Measurements from ENCODE around the gene HHIPL1. TPM values are rescaled to one million over a fixed set of nuclear protein-coding genes. Genes with fewer than 3 reads are reported as not detected.

The HHIPL1 gene
- polyA plus RNA-seq, 1 experiment = 1.1 TPM

DNA sequence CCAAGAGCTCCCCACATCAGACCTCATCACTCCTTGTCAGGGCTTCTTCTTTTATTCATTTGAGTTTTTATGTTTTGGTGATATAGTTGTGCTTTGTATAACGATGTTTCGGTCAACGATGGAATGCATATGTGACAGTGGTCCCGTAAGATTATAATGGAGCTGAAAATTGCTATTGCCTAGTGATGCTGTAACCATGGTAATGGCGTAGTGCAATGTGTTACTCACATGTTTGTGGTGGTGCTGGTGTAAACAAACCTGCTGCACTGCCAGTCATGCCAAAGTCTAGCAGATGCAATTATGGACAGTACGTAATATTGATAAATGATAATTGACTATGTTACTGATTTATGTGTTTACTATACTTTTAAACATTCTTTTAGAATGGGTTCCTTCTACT is 55.5 kb downstream of the HHIPL1 start:
- ChIA-PET CTCF (interaction anchor here (1.0 to 2.2 kb wide), 2 partner anchors 13 to 199 kb away, joined by 6 read pairs; no protein-coding TSS in a partner anchor), POLR2A (no interaction called here)
- DNase-seq (ENCODE audit: low read depth, low spot score) = no peak
- H3K27me3 ChIP-seq (ENCODE audit: control insufficient read depth, insufficient read depth, low read length) = peaks cover 14% of the 10 kb centered on the region
- no peak overlapping the region for H3K27ac ChIP-seq (ENCODE audit: low read depth, low read length)
- TF ChIP-seq, protein P1, sequence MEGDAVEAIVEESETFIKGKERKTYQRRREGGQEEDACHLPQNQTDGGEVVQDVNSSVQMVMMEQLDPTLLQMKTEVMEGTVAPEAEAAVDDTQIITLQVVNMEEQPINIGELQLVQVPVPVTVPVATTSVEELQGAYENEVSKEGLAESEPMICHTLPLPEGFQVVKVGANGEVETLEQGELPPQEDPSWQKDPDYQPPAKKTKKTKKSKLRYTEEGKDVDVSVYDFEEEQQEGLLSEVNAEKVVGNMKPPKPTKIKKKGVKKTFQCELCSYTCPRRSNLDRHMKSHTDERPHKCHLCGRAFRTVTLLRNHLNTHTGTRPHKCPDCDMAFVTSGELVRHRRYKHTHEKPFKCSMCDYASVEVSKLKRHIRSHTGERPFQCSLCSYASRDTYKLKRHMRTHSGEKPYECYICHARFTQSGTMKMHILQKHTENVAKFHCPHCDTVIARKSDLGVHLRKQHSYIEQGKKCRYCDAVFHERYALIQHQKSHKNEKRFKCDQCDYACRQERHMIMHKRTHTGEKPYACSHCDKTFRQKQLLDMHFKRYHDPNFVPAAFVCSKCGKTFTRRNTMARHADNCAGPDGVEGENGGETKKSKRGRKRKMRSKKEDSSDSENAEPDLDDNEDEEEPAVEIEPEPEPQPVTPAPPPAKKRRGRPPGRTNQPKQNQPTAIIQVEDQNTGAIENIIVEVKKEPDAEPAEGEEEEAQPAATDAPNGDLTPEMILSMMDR (IDR thresholded peaks at IDR 0.05; ENCODE audit: low read depth, low read length) = no peak
- no peak overlapping the region for H3K4me3 ChIP-seq (ENCODE audit: low read depth, low read length)
- H3K9me3 ChIP-seq (ENCODE audit: control insufficient read depth, insufficient read depth, low read length) = peaks cover 10% of the 10 kb centered on the region

DNA sequence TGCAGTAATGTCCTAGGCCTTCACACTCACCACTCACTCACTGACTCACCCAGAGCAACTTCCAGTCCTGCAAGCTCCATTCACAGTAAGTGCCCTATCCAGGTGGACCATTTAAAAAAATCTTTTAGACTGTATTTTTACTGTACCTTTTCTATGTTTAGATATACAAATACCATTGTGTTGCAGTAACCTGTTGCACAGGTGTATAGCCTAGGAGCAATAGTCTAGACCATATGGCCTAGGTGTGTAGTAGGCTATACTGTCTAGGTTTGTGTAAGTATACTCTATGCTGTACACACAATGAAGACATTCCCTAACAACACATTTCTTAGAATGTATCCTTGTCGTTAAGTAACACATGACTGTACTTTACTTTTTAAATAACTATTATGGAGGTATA is 56.3 kb downstream of the HHIPL1 start:
- POLR2A ChIA-PET = no interaction called here
- TF ChIP-seq, protein P1 (IDR thresholded peaks at IDR 0.05; ENCODE audit: low read depth, low read length) = no peak
- H3K27ac ChIP-seq (ENCODE audit: low read depth, low read length) = no peak overlapping the region
- CTCF ChIA-PET = interaction anchor here (0.5 to 2.2 kb wide), 3 partner anchors 12 to 198 kb away, joined by 3 to 6 read pairs (median 6); no protein-coding TSS in a partner anchor
- H3K27me3 ChIP-seq (ENCODE audit: control insufficient read depth, insufficient read depth, low read length) = peaks cover 14% of the 10 kb centered on the region
- no peak overlapping the region for H3K4me3 ChIP-seq (ENCODE audit: low read depth, low read length)
- H3K9me3 ChIP-seq (ENCODE audit: control insufficient read depth, insufficient read depth, low read length) = peaks cover 13% of the 10 kb centered on the region
- no peak for DNase-seq (ENCODE audit: low read depth, low spot score)

- peaks cover 14% of the 10 kb centered on the region for H3K9me3 ChIP-seq (ENCODE audit: control insufficient read depth, insufficient read depth, low read length)
These were observed 57.2 kb downstream of the HHIPL1 start for GRCh38 chr14:99702115-99702514.

DNA sequence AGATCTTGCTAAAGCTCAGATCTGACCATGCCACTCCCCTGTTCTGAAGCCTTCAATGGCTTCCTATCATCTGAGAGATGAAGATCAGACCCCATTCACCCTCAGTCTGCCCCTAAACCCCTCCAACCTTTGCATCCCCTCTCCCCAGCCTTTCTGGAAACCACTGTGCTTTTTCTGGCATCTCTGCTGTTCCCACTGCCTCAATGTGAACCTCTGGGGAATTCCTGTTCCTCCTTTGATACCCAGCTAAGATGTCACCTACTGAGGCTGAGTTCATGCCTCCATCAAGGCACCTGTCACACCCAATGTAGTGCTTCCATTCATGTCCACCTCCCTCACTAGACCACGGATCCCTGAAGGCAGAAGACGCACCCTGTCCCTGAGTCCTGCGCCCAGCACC is 58.5 kb downstream of the HHIPL1 start:
- DNase-seq (ENCODE audit: low read depth, low spot score) = no peak
- ChIA-PET CTCF (no interaction called here), POLR2A (no interaction called here)
- H3K27me3 ChIP-seq (ENCODE audit: control insufficient read depth, insufficient read depth, low read length) = peaks cover 5% of the 10 kb centered on the region
- H3K27ac ChIP-seq (ENCODE audit: low read depth, low read length) = no peak overlapping the region
- TF ChIP-seq, protein P1 (IDR thresholded peaks at IDR 0.05; ENCODE audit: low read depth, low read length) = no peak
- no peak overlapping the region for H3K4me3 ChIP-seq (ENCODE audit: low read depth, low read length)
- peaks cover 16% of the 10 kb centered on the region for H3K9me3 ChIP-seq (ENCODE audit: control insufficient read depth, insufficient read depth, low read length)

More at GRCh38 chr14:99702115-99702514, 57.2 kb downstream of the HHIPL1 start:
- no peak for DNase-seq (ENCODE audit: low read depth, low spot score)
- Histone ChIP-seq H3K4me3 (ENCODE audit: low read depth, low read length) (no peak overlapping the region), H3K27me3 (ENCODE audit: control insufficient read depth, insufficient read depth, low read length) (peaks cover 13% of the 10 kb centered on the region), H3K27ac (ENCODE audit: low read depth, low read length) (no peak overlapping the region)
- TF ChIP-seq, protein P1 (IDR thresholded peaks at IDR 0.05; ENCODE audit: low read depth, low read length) = no peak
- POLR2A ChIA-PET = no interaction called here
- CTCF ChIA-PET = no interaction called here

DNA sequence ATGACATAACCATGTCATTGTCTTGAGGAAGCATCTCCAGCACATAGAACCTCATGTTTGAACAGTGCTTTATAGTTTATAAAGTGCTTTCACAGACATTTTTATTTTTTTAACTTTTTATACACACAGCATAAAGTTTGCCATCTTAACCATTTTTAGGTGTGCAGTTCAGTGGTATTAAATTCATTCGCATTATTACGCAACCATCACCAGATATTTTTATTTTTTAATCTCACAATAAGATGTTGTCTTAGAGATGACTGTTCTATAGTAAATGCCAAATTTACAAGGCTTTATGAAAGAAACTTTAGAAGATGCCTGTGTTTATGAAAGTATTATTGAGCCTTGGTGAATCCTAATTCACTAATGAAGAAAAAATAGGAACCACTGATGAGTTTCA is 59.1 kb downstream of the HHIPL1 start:
- Histone ChIP-seq H3K27ac (ENCODE audit: low read depth, low read length) (no peak overlapping the region), H3K27me3 (ENCODE audit: control insufficient read depth, insufficient read depth, low read length) (peaks cover 7% of the 10 kb centered on the region), H3K9me3 (ENCODE audit: control insufficient read depth, insufficient read depth, low read length) (peaks cover 20% of the 10 kb centered on the region), H3K4me3 (ENCODE audit: low read depth, low read length) (no peak overlapping the region)
- DNase-seq (ENCODE audit: low read depth, low spot score) = no peak
- CTCF ChIA-PET = no interaction called here
- POLR2A ChIA-PET = no interaction called here
- TF ChIP-seq, protein P1 (IDR thresholded peaks at IDR 0.05; ENCODE audit: low read depth, low read length) = no peak

All from AG04450 (cell line).